Middle frontal gyrus (tissue), 1 donor: Measurements from ENCODE around the gene STK24.
"Not testable (repeated sequence)": the region's sequence is repeated elsewhere in the genome, so short reads cannot be mapped to it uniquely, and the experiment has no call there.

Experiments
- DNase-seq: peaks from one replicate; pipeline ENCODE4 v3.0.0-alpha.2; 2015; ENCODE audit warnings: low spot score; ENCODE audit errors: extremely low spot score

The STK24 gene

DNA sequence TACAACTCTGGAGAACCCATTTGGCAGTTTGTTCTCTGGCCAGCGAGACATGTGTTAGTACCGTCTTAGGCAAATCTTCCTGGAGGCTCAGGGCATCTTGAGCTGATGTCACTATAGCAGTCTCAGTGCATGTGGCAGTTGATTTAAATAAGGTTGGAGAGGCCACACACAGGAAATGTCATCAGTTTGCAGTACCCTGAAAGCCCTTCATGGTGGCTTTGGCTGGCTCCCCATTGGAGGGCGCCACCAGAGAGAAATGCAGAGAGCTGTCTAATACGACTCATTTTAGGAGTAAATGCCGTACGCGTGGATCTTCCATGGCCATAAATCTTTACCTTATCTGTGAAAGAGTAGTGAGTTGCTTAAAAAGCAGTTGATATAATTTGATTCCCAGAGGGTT lies 163.1 kb downstream of the STK24 start:
- DNase-seq = no peak

DNA sequence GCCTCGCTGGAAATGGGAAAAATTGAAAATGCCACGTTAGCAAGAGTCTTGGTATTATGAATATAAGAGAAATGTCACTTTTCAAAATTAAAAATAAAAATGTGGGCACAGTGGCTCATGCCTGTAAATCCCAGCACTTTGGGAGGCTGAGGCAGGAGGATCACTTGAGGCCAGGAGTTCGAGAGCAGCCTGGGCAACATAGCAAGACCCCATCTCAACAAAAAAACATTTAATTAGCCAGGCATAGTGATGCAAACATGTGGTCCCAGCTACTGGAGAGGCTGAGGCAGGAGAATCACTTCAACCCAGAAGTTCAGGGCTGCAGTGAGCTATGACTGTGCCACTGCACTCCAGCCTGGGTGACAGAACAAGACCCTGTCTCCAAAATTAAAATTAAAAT lies 163.6 kb downstream of the STK24 start:
- not testable (repeated sequence) for DNase-seq

DNA sequence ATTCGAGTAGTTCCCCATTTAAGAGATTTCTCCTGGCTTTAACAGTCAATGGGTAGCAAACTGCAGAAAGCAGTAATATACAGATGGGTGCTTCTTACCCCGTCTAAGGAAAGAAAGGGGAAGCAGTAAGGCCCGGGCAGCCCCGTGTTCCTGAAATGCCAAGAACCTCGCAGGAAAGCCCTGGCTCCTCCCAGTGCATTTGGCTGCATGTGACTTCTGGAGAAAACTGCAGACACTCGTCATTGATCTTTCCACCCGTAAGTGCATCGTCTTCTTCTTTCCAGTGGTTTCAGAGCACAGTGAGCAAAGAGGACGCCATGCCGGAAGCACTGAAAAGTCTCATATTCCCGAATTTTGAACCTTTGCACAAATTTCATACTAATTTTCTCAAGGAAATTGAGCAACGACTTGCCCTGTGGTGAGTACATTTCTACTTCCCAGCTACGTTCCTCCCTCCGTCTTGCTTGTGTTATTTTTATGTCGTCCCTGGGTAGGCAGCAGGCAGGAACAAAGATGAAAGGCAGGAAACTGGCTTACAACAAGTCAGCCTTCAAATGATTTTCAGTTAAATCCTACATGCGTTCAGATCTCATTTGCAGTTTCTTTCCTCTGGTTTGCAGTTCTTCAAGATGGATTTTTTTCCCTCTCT lies 165.2 kb downstream of the STK24 start:
- DNase-seq = no peak

GRCh38 chr13:98411013-98411412 lies 165.9 kb downstream of the STK24 start:
- DNase-seq = no peak

GRCh38 chr13:98410612-98411011 lies 166.3 kb downstream of the STK24 start:
- no peak for DNase-seq

DNA sequence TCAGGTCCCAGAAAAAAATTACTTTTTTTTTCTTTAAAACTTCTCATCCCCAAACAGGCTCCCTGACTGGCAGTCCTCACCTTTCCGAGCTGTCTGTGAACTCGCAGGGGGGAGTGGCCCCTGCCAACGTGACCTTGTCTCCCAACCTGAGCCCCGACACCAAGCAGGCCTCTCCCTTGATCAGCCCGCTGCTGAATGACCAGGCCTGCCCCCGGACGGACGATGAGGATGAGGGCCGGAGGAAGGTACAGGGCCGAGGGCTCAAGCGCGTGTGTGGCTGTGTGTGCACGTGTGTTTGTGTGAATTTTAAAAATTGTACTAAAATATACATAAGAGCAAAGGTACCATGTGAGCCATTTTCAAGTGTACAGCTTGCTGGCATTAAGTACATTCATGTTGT lies 167.6 kb downstream of the STK24 start:
- DNase-seq = no peak

- no peak for DNase-seq
Measured at GRCh38 chr13:98407575-98407974, 169.3 kb downstream of the STK24 start.

GRCh38 chr13:98406971-98407370 lies 169.9 kb downstream of the STK24 start:
- DNase-seq = no peak

DNA sequence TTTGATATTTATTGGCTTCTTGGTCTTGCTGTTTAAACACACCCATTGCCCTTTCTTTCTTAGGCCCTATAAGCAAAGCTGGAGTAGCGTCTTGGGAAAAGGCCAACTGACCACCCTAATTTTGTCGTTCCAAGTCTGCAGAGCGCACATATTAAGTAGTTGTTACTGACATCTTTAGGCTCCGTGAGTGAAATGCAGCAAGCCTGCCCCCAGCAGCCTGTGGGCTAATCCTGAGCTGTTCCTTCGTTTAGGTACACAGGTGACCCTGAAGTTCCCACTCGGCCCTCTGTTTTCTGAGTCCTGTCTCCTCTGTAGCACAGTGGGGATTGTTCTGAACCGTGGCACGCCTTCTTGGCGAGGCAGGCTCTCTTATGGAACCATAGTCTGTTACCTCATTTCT lies 170.5 kb downstream of the STK24 start:
- no peak for DNase-seq

GRCh38 chr13:98405690-98406344 lies 171.1 kb downstream of the STK24 start:
- no peak for DNase-seq

DNA sequence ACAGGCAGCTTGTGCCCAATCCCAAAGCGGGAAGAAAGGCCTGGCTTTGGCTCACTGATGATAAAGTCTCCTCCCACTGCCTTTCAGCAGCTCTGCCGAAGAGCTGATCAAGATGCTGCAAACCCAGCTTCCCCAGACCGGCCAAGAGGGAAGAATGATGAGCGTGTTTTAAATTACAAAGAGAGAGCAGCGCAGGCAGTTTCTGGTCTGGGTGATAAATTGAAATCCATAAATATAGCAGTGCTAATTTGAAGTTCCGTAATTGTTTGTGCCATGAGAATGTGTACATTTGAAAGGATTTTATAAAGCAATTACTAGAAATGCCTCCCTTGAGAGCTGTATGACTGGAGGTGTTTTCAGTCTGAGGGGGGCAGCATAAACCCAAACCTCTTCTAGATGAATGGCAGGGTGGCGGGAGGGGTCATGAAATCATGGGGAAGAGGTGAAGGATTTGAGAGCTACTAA lies 171.8 kb downstream of the STK24 start:
- DNase-seq = no peak

- no peak for DNase-seq
Measured at GRCh38 chr13:98403076-98403475, 173.8 kb downstream of the STK24 start.

- DNase-seq = no peak
Measured at GRCh38 chr13:98401934-98402333, 175.0 kb downstream of the STK24 start.

GRCh38 chr13:98399756-98400155 lies 177.2 kb downstream of the STK24 start:
- DNase-seq = no peak

- no peak for DNase-seq
Measured at GRCh38 chr13:98398581-98398980, 178.3 kb downstream of the STK24 start.

DNA sequence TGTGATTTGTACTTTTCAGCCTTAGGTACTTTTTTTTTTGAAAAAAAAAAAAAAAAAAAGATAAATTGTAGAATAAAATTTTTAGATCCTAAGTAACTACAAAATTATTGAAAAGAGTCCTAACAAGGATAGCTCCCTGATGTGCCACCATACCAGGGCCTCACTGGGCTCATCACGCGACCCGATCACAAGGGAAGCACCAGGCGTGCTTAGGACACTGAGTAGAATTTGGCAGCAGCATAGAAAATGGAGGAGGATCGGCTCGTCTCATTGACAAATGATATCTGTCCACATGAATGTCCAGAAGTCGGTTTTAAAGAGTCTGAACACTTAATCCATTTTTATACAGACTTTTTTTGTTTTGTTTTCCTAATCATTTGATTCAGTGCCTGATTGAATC lies 179.0 kb downstream of the STK24 start:
- DNase-seq = no peak

- DNase-seq = no peak
Measured at GRCh38 chr13:98397221-98397620, 179.7 kb downstream of the STK24 start.

DNA sequence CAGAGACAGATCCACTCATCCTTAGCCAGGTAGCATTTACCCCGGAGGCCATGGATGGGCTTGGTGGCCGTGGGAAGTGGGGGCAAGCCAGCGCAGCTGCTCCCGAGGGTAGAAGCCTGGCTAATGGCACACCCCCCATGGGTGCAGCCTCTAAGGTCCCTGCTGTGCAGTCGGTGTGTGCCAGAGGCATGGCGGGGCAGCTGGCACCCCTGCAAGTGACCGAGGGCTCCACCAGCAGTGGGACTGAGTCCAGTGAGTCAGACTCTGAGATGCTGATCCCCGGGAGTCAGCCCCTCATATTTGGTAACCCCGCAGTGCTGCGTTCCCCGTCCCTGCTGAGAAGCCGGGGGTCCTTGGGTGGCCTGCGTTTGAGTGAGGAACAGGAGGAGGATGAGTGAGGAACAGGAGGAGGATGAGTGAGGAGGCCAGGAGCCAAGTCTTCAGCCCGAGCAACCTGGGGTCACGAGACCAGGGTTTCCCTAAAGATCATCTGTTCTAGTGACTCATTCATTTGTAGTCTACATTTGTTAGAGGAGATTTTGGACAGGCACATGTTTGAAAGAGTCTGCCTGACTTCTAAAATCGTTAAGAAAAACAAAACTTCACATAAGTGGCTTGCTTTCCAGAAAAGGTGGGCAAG lies 180.7 kb downstream of the STK24 start:
- no peak for DNase-seq
